Neural progenitor cell (in vitro differentiated cells): Measurements from ENCODE around the gene IFI27.

Source experiments
- CTCF ChIP-seq: fragments of 200-600 bp; sonication (generic); IDR thresholded peaks from 2 replicates; pipeline ENCODE4 v1.5.1; 2017; ENCODE audit warnings: antibody characterized with exemption, mild to moderate bottlenecking
- EZH2 ChIP-seq: fragments of 200-600 bp; sonication (generic); IDR thresholded peaks from 2 replicates; pipeline ENCODE4 v1.6.1; 2017; ENCODE audit warnings: antibody characterized with exemption, mild to moderate bottlenecking, moderate library complexity

- TF ChIP-seq CTCF (no peak), EZH2 (no peak)
Observed at GRCh38 chr14:94116701-94117100, 6.2 kb downstream of the IFI27 start.
